Neural progenitor cell (in vitro differentiated cells): ENCODE results near the gene NUDT21.

Source experiments
- CTCF ChIP-seq: fragments of 200-600 bp; sonication (generic); IDR thresholded peaks from 2 replicates; pipeline ENCODE4 v1.5.1; 2017; ENCODE audit warnings: antibody characterized with exemption, mild to moderate bottlenecking
- EZH2 ChIP-seq: fragments of 200-600 bp; sonication (generic); IDR thresholded peaks from 2 replicates; pipeline ENCODE4 v1.6.1; 2017; ENCODE audit warnings: antibody characterized with exemption, mild to moderate bottlenecking, moderate library complexity

- no peak for TF ChIP-seq CTCF
- TF ChIP-seq EZH2, result no peak
Measured at GRCh38 chr16:56448005-56448404, 3.1 kb downstream of the NUDT21 start.
